Tibial artery (tissue), 4 donors: ENCODE measurements around the gene NANP.

Source experiments
- DNase-seq, 2 donors: peaks; one replicate each; pipeline ENCODE4 v3.0.0-alpha.2; 2019
- H3K27ac ChIP-seq, 2 donors: fragments of 200-600 bp; sonication (generic) in 1 of 2; 1 replicate in 1 of 2; 2 replicates in 1 of 2; pipeline ENCODE4 v1.5.1; 2018 to 2019; ENCODE audit warnings: mild to moderate bottlenecking in 1 of 2
- H3K27me3 ChIP-seq, 2 donors: fragments of 200-600 bp; sonication (generic) in 1 of 2; one replicate each; pipeline versions ENCODE4 v1.5.1 to v1.6.0; 2016 to 2019
- H3K36me3 ChIP-seq, 3 donors: fragments of 200-600 bp; sonication (generic) in 2 of 3; one replicate each; pipeline ENCODE4 v1.5.1; 2016 to 2019; ENCODE audit warnings: mild to moderate bottlenecking in 2 of 3
- H3K4me1 ChIP-seq, 4 donors: fragments of 200-600 bp; sonication (generic) in 2 of 4; 1 replicate in 3 of 4; 2 replicates in 1 of 4; pipeline ENCODE4 v1.5.1; 2016 to 2019
- H3K4me3 ChIP-seq, 2 donors: fragments of 200-600 bp; sonication (generic) in 1 of 2; 1 replicate in 1 of 2; 2 replicates in 1 of 2; pipeline ENCODE4 v1.5.1; 2018 to 2019; ENCODE audit warnings: mild to moderate bottlenecking in 2 of 2
- H3K9me3 ChIP-seq, 3 donors: fragments of 200-600 bp; sonication (generic) in 1 of 3; one replicate each; pipeline ENCODE4 v1.5.1; 2016 to 2019
- CTCF ChIP-seq, 2 experiments: fragments of 200-600 bp in 1 of 2; fragments of 450-650 bp in 1 of 2; IDR thresholded peaks; one replicate each; pipeline ENCODE4 v1.5.1; 2017 to 2019; ENCODE audit warnings: antibody characterized with exemption in 2 of 2, mild to moderate bottlenecking in 1 of 2, moderate library complexity in 1 of 2
- intact Hi-C: fragments of 100-400 bp; cut with DNase I; formaldehyde crosslinking; loops from one replicate; pipeline ENCODE4 v1.15.0; 2023; ENCODE audit warnings: low total_unique reads

Gene NANP

GRCh38 chr20:25622049-25622448 is 1.8 kb downstream of the NANP start:
- Histone ChIP-seq H3K27ac (no peak overlapping the region), H3K4me3 (no peak overlapping the region), H3K36me3 (no peaks in the 10 kb centered on the region), H3K27me3 (no peaks in the 10 kb centered on the region), H3K9me3 (no peaks in the 10 kb centered on the region), H3K4me1 (peaks cover 0 to 19% (median 11%) of the 10 kb centered on the region in 4 donors)
- TF ChIP-seq CTCF (IDR thresholded peaks at IDR 0.05), result no peak
- intact Hi-C loops, result no loop called here
- DNase-seq, result no peak

- Histone ChIP-seq H3K9me3 (no peaks in the 10 kb centered on the region), H3K27ac (no peak overlapping the region), H3K4me1 (peaks cover 0 to 15% (median 10%) of the 10 kb centered on the region in 4 donors), H3K36me3 (peaks cover 0 to 12% (median 5%) of the 10 kb centered on the region in 3 donors), H3K27me3 (no peaks in the 10 kb centered on the region), H3K4me3 (no peak overlapping the region)
- DNase-seq, result no peak
- intact Hi-C loops, result no loop called here
- TF ChIP-seq CTCF (IDR thresholded peaks at IDR 0.05), result no peak
Measured at GRCh38 chr20:25619514-25619913, 4.3 kb downstream of the NANP start.

- Histone ChIP-seq H3K27me3 (no peaks in the 10 kb centered on the region), H3K4me3 (no peak overlapping the region), H3K4me1 (no peaks in the 10 kb centered on the region), H3K9me3 (no peaks in the 10 kb centered on the region), H3K27ac (no peak overlapping the region), H3K36me3 (peaks cover 0 to 6% (median 6%) of the 10 kb centered on the region in 3 donors)
- TF ChIP-seq CTCF (IDR thresholded peaks at IDR 0.05), result no peak
- intact Hi-C loops, result no loop called here
- no peak for DNase-seq
Measured at GRCh38 chr20:25608774-25609173, 15.0 kb downstream of the NANP start.

GRCh38 chr20:25606094-25606695 is 17.6 kb downstream of the NANP start:
- TF ChIP-seq CTCF (IDR thresholded peaks at IDR 0.05), result no peak
- no peaks in the 10 kb centered on the region for H3K9me3 ChIP-seq
- no peak for DNase-seq
- H3K4me1 ChIP-seq, result no peaks in the 10 kb centered on the region
- no peaks in the 10 kb centered on the region for H3K27me3 ChIP-seq
- intact Hi-C loops, result no loop called here
- H3K27ac ChIP-seq, result no peak overlapping the region
- no peaks in the 10 kb centered on the region for H3K36me3 ChIP-seq
- H3K4me3 ChIP-seq, result no peak overlapping the region

GRCh38 chr20:25605148-25605547 is 18.7 kb downstream of the NANP start:
- no peak for DNase-seq

More at GRCh38 chr20:25605148-25605547, 18.7 kb downstream of the NANP start:
- Histone ChIP-seq H3K27ac (no peak overlapping the region), H3K4me3 (no peak overlapping the region), H3K4me1 (no peaks in the 10 kb centered on the region), H3K9me3 (no peaks in the 10 kb centered on the region), H3K27me3 (no peaks in the 10 kb centered on the region), H3K36me3 (no peaks in the 10 kb centered on the region)
- intact Hi-C loops, result no loop called here
- TF ChIP-seq CTCF (IDR thresholded peaks at IDR 0.05), result no peak
